ENCODE data around the gene PPIL4. TPM values are rescaled to one million over a fixed set of nuclear protein-coding genes. Genes with fewer than 3 reads are reported as not detected.

PPIL4 gene
- total and polyA plus RNA-seq, 10 of the 15 experiments (the other 5 are each of a cell fraction or from before 2014, with no cell fraction given), result 8.0 to 28.4 (median 24.3) TPM

DNA sequence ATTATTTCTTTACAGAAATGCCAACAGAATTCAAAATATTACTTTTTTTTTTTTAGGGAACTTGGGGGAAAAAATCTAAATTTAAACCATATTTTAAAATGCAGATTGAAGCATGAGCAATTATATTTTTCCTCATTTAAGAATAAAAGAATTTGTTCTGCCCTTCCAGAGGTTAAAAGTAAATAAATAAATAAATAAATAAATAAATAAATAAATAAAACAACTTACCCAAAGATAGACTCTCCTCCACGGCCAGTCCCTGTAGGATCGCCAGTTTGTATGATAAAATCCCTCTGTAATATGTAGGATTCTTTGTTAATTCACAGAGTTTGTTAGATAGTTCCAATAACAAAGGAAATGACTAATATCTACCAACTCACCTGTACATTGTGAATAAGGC is 4.7 kb downstream of the PPIL4 start:
- H2AFZ ChIP-seq (ENCODE audit: control insufficient read depth, low read depth, low read length), result no peak overlapping the region
- POLR2A ChIA-PET, result no interaction called here
- DNase-seq (ENCODE audit: low read depth, low spot score) (no peak), FAIRE-seq (no peak), ATAC-seq (no peak)
- H3K79me2 ChIP-seq (ENCODE audit: control insufficient read depth, insufficient read depth, low read length), result peaks cover 43% of the 10 kb centered on the region
- SMC1A ChIA-PET (ENCODE audit: uncharacterized antibody, unreplicated experiment), result interaction anchor here (1.0 to 1.6 kb wide), 2 partner anchors 10 to 14 kb away, joined by 3 to 4 read pairs; no protein-coding TSS in a partner anchor
- no peaks in the 10 kb centered on the region for H4K20me1 ChIP-seq (ENCODE audit: control insufficient read depth, insufficient read depth)
- H3K4me1 ChIP-seq (ENCODE audit: control insufficient read depth, insufficient read depth, low read length), result no peaks in the 10 kb centered on the region; the same call in 1 of the 2 replicates
- H3K4me3 ChIP-seq, result no peak overlapping the region
- no peaks in the 10 kb centered on the region for H3K9me3 ChIP-seq (replicated peaks; ENCODE audit: control insufficient read depth, insufficient read depth, low read length)
- WGBS (ENCODE audit: insufficient coverage, insufficient replicate concordance, low lambda C conversion rate, missing lambda C conversion rate), result 98% methylated on average over 2 of the region's 2 CpGs
- peaks cover 3 to 10% of the 10 kb centered on the region in 2 experiments; a peak in 3 of 4 replicates for H3K36me3 ChIP-seq (ENCODE audit: control insufficient read depth in 2 of 2, insufficient read depth in 2 of 2, low read length in 1 of 2)
- RAD21 ChIA-PET (ENCODE audit: unreplicated experiment), result no interaction called here
- H3K4me2 ChIP-seq (ENCODE audit: control insufficient read depth, insufficient read depth), result no peak overlapping the region
- intact Hi-C loops (cut with micrococcal nuclease; ENCODE audit: unreplicated experiment), result no loop called here
- no TSS peak for BruUV-seq (replicated peaks)
- H3K9ac ChIP-seq (ENCODE audit: control insufficient read depth, insufficient read depth, low read length), result no peak overlapping the region
- in situ Hi-C loops (cut with MboI), result no loop called here
- no peak overlapping the region for H3K27ac ChIP-seq (ENCODE audit: control insufficient read depth, insufficient read depth)
- H3K27me3 ChIP-seq (replicated peaks in 1 of 2; ENCODE audit: control insufficient read depth in 2 of 2, insufficient read depth in 2 of 2, low read length in 1 of 2), result no peaks in the 10 kb centered on the region
- CTCF ChIA-PET, result no interaction called here
- TF ChIP-seq, protein P1, sequence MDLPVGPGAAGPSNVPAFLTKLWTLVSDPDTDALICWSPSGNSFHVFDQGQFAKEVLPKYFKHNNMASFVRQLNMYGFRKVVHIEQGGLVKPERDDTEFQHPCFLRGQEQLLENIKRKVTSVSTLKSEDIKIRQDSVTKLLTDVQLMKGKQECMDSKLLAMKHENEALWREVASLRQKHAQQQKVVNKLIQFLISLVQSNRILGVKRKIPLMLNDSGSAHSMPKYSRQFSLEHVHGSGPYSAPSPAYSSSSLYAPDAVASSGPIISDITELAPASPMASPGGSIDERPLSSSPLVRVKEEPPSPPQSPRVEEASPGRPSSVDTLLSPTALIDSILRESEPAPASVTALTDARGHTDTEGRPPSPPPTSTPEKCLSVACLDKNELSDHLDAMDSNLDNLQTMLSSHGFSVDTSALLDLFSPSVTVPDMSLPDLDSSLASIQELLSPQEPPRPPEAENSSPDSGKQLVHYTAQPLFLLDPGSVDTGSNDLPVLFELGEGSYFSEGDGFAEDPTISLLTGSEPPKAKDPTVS (IDR thresholded peaks at IDR 0.05; ENCODE audit: low read depth, low read length), result no peak
- TF ChIP-seq ZNF384 (IDR thresholded peaks at IDR 0.05; ENCODE audit: borderline replicate concordance, low read depth, low read length), result no peak
- no peak for TF ChIP-seq SREBF2 (IDR thresholded peaks at IDR 0.05; ENCODE audit: low read length)
- TF ChIP-seq, protein P2, sequence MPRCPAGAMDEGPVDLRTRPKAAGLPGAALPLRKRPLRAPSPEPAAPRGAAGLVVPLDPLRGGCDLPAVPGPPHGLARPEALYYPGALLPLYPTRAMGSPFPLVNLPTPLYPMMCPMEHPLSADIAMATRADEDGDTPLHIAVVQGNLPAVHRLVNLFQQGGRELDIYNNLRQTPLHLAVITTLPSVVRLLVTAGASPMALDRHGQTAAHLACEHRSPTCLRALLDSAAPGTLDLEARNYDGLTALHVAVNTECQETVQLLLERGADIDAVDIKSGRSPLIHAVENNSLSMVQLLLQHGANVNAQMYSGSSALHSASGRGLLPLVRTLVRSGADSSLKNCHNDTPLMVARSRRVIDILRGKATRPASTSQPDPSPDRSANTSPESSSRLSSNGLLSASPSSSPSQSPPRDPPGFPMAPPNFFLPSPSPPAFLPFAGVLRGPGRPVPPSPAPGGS (IDR thresholded peaks at IDR 0.05; ENCODE audit: borderline replicate concordance, insufficient read depth, low read depth, low read length, poor library complexity, severe bottlenecking), result no peak
- no peak for TF ChIP-seq BCL11A (IDR thresholded peaks at IDR 0.05; ENCODE audit: low read depth, low read length)
- no peak for TF ChIP-seq CREB1 (IDR thresholded peaks at IDR 0.05; ENCODE audit: low read depth)
- TF ChIP-seq BHLHE40 (IDR thresholded peaks at IDR 0.05; ENCODE audit: borderline replicate concordance in 1 of 2, low read depth in 2 of 2, low read length in 1 of 2), result no peak
- TF ChIP-seq ZNF622 (IDR thresholded peaks at IDR 0.05), result no peak
- no peak for TF ChIP-seq YBX1 (IDR thresholded peaks at IDR 0.05)
- TF ChIP-seq HCFC1 (IDR thresholded peaks at IDR 0.05; ENCODE audit: low read length), result no peak
- TF ChIP-seq SUZ12 (IDR thresholded peaks at IDR 0.05; ENCODE audit: unreplicated experiment), result no peak
- no peak for TF ChIP-seq MXI1 (IDR thresholded peaks at IDR 0.05; ENCODE audit: low read depth, low read length)
- TF ChIP-seq, protein P3, sequence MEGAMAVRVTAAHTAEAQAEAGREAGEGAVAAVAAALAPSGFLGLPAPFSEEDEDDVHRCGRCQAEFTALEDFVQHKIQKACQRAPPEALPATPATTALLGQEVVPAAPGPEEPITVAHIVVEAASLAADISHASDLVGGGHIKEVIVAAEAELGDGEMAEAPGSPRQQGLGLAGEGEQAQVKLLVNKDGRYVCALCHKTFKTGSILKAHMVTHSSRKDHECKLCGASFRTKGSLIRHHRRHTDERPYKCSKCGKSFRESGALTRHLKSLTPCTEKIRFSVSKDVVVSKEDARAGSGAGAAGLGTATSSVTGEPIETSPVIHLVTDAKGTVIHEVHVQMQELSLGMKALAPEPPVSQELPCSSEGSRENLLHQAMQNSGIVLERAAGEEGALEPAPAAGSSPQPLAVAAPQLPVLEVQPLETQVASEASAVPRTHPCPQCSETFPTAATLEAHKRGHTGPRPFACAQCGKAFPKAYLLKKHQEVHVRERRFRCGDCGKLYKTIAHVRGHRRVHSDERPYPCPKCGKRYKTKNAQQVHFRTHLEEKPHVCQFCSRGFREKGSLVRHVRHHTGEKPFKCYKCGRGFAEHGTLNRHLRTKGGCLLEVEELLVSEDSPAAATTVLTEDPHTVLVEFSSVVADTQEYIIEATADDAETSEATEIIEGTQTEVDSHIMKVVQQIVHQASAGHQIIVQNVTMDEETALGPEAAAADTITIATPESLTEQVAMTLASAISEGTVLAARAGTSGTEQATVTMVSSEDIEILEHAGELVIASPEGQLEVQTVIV (IDR thresholded peaks at IDR 0.05; ENCODE audit: borderline replicate concordance, partially characterized antibody), result no peak
- no peak for TF ChIP-seq POU2F2 (IDR thresholded peaks at IDR 0.05; ENCODE audit: borderline replicate concordance, low read depth, low read length)
- TF ChIP-seq NR2C2 (IDR thresholded peaks at IDR 0.05; ENCODE audit: borderline replicate concordance, control insufficient read depth, insufficient read length, low read depth), result no peak
- TF ChIP-seq RUNX3 (IDR thresholded peaks at IDR 0.05; ENCODE audit: low read length), result no peak
- TF ChIP-seq, protein P4, sequence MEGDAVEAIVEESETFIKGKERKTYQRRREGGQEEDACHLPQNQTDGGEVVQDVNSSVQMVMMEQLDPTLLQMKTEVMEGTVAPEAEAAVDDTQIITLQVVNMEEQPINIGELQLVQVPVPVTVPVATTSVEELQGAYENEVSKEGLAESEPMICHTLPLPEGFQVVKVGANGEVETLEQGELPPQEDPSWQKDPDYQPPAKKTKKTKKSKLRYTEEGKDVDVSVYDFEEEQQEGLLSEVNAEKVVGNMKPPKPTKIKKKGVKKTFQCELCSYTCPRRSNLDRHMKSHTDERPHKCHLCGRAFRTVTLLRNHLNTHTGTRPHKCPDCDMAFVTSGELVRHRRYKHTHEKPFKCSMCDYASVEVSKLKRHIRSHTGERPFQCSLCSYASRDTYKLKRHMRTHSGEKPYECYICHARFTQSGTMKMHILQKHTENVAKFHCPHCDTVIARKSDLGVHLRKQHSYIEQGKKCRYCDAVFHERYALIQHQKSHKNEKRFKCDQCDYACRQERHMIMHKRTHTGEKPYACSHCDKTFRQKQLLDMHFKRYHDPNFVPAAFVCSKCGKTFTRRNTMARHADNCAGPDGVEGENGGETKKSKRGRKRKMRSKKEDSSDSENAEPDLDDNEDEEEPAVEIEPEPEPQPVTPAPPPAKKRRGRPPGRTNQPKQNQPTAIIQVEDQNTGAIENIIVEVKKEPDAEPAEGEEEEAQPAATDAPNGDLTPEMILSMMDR (IDR thresholded peaks at IDR 0.05 in 2 of 3, conservative IDR thresholded peaks at IDR 0.05 in 1 of 3; ENCODE audit: control insufficient read depth in 2 of 3, extremely low read depth in 1 of 3, insufficient read depth in 1 of 3, low read depth in 3 of 3, low read length in 3 of 3), result no peak
- TF ChIP-seq HDAC2 (IDR thresholded peaks at IDR 0.05), result no peak
- TF ChIP-seq ZNF24 (IDR thresholded peaks at IDR 0.05), result no peak
